H1 (cell line): ENCODE data around the gene POLD4. TPM values are rescaled to one million over a fixed set of nuclear protein-coding genes. Genes with fewer than 3 reads are reported as not detected.

Experiments used
- ASH2L ChIP-seq: fragments of 200-600, 300-600 bp; sonication (generic); IDR thresholded peaks from one replicate; pipeline ENCODE4 v1.7.1; 2017; ENCODE audit warnings: low read length
- BACH1 ChIP-seq: IDR thresholded peaks from 2 replicates; pipeline ENCODE4 v1.6.1; 2012; ENCODE audit warnings: low read length, improper control_type of control experiment
- CHD2 ChIP-seq: IDR thresholded peaks from 2 replicates; pipeline ENCODE4 v1.6.1; 2012; ENCODE audit warnings: low read length, improper control_type of control experiment
- CREB1 ChIP-seq: IDR thresholded peaks from 2 replicates; pipeline ENCODE4 v1.6.1; 2012; ENCODE audit warnings: inconsistent platforms
- EZH2 ChIP-seq: fragments of 200-600 bp; sonication (generic); IDR thresholded peaks from 2 replicates; pipeline ENCODE4 v1.7.1; 2012; ENCODE audit warnings: low read depth, mild to moderate bottlenecking, moderate library complexity, low read length, inconsistent platforms; ENCODE audit not compliant: severe bottlenecking
- GTF2F1 ChIP-seq: IDR thresholded peaks from 2 replicates; pipeline ENCODE4 v1.6.1; 2012; ENCODE audit warnings: low read depth, low read length, improper control_type of control experiment, borderline replicate concordance
- HDAC6 ChIP-seq: IDR thresholded peaks from one replicate; pipeline ENCODE4 v1.7.1; 2012; ENCODE audit warnings: low read depth, mild to moderate bottlenecking, inconsistent platforms, low read length, moderate library complexity
- JUND ChIP-seq: IDR thresholded peaks from 2 replicates; pipeline ENCODE4 v1.6.1; 2011; ENCODE audit warnings: mild to moderate bottlenecking, improper control_type of control experiment, low read length
- MAFK ChIP-seq: IDR thresholded peaks from 2 replicates; pipeline ENCODE4 v1.6.1; 2012; ENCODE audit warnings: low read depth, mild to moderate bottlenecking, improper control_type of control experiment, low read length
- NANOG ChIP-seq: IDR thresholded peaks from 2 replicates; pipeline ENCODE4 v1.6.1; 2011; ENCODE audit warnings: low read length, low read depth, mild to moderate bottlenecking, inconsistent platforms; ENCODE audit not compliant: insufficient read depth, poor library complexity, severe bottlenecking
- POLR2AphosphoS5 ChIP-seq: IDR thresholded peaks from 2 replicates; pipeline ENCODE4 v1.6.1; 2011; ENCODE audit warnings: low read depth, low read length
- SIX5 ChIP-seq: IDR thresholded peaks from 2 replicates; pipeline ENCODE4 v1.6.1; 2011; ENCODE audit warnings: mild to moderate bottlenecking, low read depth, low read length
- SUZ12 ChIP-seq: fragments of 200-600 bp; sonication (generic); IDR thresholded peaks from 2 replicates; pipeline ENCODE4 v1.6.1; 2012; ENCODE audit warnings: mild to moderate bottlenecking, inconsistent platforms, low read length, moderate library complexity, mixed read lengths
- polyA plus RNA-seq, 7 experiments: library from polyadenylated mRNA; depleted of rRNA in 3 of 7; stranded (reverse) in 5 of 7; unstranded in 2 of 7; fragments of >200 nt in 5 of 7; fragments of 200-250 nt in 2 of 7; gene quantifications; 1 replicate in 5 of 7; 2 replicates in 1 of 7; 4 replicates in 1 of 7; pipeline versions ENCODE4 v1.2.1 to v1.2.3, GENCODE V29; 2011 to 2013; ENCODE audit warnings: missing spikeins in 2 of 7, mixed read lengths in 2 of 7
- total RNA-seq: library from RNA; stranded (reverse); fragmentation: NEBNext Ultra II Directional; extraction: Animal tissue kit (Norgen Biotek cat#: 25700); gene quantifications from 2 replicates; pipeline ENCODE4 v1.2.1, GENCODE V29; 2021
- TF ChIP-seq, protein P1 (sequence below): fragments of 300-600 bp; sonication (generic); IDR thresholded peaks from 2 replicates; pipeline ENCODE4 v1.7.1; 2012; ENCODE audit warnings: low read length, moderate library complexity, mild to moderate bottlenecking, inconsistent platforms; ENCODE audit not compliant: insufficient replicate concordance

Gene POLD4
- total and polyA plus RNA-seq, 2 of the 8 experiments (the other 6 are each of a cell fraction or from before 2014, with no cell fraction given) = 21.2 to 46.7 TPM

DNA sequence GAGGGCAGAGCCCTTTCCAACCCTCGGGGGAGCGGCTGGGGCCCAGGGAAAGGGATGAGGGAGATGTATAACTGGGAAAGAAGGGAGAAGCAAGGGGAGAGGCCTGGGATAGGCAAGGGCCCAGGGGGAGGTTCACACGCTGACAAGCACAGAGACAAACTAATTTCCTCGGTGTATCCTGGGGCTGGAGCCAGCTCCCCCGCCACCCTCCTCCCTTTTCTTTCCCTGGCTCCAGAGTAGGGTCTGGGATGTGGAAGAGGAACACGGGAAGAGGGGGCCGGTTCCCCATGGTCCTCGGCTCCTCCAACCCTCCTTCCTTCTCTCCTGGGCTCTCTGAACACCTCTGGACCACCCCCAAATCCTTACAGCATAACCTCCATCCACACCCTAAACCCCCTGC lies 13.2 kb upstream of the POLD4 start (continued):
- TF ChIP-seq, protein P1, sequence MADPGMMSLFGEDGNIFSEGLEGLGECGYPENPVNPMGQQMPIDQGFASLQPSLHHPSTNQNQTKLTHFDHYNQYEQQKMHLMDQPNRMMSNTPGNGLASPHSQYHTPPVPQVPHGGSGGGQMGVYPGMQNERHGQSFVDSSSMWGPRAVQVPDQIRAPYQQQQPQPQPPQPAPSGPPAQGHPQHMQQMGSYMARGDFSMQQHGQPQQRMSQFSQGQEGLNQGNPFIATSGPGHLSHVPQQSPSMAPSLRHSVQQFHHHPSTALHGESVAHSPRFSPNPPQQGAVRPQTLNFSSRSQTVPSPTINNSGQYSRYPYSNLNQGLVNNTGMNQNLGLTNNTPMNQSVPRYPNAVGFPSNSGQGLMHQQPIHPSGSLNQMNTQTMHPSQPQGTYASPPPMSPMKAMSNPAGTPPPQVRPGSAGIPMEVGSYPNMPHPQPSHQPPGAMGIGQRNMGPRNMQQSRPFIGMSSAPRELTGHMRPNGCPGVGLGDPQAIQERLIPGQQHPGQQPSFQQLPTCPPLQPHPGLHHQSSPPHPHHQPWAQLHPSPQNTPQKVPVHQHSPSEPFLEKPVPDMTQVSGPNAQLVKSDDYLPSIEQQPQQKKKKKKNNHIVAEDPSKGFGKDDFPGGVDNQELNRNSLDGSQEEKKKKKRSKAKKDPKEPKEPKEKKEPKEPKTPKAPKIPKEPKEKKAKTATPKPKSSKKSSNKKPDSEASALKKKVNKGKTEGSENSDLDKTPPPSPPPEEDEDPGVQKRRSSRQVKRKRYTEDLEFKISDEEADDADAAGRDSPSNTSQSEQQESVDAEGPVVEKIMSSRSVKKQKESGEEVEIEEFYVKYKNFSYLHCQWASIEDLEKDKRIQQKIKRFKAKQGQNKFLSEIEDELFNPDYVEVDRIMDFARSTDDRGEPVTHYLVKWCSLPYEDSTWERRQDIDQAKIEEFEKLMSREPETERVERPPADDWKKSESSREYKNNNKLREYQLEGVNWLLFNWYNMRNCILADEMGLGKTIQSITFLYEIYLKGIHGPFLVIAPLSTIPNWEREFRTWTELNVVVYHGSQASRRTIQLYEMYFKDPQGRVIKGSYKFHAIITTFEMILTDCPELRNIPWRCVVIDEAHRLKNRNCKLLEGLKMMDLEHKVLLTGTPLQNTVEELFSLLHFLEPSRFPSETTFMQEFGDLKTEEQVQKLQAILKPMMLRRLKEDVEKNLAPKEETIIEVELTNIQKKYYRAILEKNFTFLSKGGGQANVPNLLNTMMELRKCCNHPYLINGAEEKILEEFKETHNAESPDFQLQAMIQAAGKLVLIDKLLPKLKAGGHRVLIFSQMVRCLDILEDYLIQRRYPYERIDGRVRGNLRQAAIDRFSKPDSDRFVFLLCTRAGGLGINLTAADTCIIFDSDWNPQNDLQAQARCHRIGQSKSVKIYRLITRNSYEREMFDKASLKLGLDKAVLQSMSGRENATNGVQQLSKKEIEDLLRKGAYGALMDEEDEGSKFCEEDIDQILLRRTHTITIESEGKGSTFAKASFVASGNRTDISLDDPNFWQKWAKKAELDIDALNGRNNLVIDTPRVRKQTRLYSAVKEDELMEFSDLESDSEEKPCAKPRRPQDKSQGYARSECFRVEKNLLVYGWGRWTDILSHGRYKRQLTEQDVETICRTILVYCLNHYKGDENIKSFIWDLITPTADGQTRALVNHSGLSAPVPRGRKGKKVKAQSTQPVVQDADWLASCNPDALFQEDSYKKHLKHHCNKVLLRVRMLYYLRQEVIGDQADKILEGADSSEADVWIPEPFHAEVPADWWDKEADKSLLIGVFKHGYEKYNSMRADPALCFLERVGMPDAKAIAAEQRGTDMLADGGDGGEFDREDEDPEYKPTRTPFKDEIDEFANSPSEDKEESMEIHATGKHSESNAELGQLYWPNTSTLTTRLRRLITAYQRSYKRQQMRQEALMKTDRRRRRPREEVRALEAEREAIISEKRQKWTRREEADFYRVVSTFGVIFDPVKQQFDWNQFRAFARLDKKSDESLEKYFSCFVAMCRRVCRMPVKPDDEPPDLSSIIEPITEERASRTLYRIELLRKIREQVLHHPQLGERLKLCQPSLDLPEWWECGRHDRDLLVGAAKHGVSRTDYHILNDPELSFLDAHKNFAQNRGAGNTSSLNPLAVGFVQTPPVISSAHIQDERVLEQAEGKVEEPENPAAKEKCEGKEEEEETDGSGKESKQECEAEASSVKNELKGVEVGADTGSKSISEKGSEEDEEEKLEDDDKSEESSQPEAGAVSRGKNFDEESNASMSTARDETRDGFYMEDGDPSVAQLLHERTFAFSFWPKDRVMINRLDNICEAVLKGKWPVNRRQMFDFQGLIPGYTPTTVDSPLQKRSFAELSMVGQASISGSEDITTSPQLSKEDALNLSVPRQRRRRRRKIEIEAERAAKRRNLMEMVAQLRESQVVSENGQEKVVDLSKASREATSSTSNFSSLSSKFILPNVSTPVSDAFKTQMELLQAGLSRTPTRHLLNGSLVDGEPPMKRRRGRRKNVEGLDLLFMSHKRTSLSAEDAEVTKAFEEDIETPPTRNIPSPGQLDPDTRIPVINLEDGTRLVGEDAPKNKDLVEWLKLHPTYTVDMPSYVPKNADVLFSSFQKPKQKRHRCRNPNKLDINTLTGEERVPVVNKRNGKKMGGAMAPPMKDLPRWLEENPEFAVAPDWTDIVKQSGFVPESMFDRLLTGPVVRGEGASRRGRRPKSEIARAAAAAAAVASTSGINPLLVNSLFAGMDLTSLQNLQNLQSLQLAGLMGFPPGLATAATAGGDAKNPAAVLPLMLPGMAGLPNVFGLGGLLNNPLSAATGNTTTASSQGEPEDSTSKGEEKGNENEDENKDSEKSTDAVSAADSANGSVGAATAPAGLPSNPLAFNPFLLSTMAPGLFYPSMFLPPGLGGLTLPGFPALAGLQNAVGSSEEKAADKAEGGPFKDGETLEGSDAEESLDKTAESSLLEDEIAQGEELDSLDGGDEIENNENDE = no peak
- no peak for TF ChIP-seq ASH2L
- no peak for TF ChIP-seq HDAC6
- TF ChIP-seq MAFK = no peak
- TF ChIP-seq SIX5 = no peak
- TF ChIP-seq POLR2AphosphoS5 = no peak
- TF ChIP-seq JUND = no peak
- no peak for TF ChIP-seq CREB1
- TF ChIP-seq NANOG = no peak
- TF ChIP-seq GTF2F1 = no peak
- TF ChIP-seq EZH2 = no peak
- no peak for TF ChIP-seq CHD2
- no peak for TF ChIP-seq SUZ12
- no peak for TF ChIP-seq BACH1
